Stimulated activated CD4-positive, alpha-beta T cell treated with anti-CD3 and anti-CD28 coated beads, Interleukin-2, amount 100 ng/mL, for 48 hours (primary cell): ENCODE data around the gene NRXN3.
"Not testable (repeated sequence)": the region's sequence is repeated elsewhere in the genome, so short reads cannot be mapped to it uniquely, and the experiment has no call there.

ENCODE experiments used
- DNase-seq, 2 donors: peaks; one replicate each; pipeline ENCODE4 v3.0.0-alpha.2; 2020

The NRXN3 gene

GRCh38 chr14:78970677-78971076 is 800.5 kb downstream of the NRXN3 start:
- DNase-seq, result no peak

- no peak for DNase-seq
Measured at GRCh38 chr14:78972440-78972839, 802.3 kb downstream of the NRXN3 start.

GRCh38 chr14:78974691-78975090 is 804.5 kb downstream of the NRXN3 start:
- no peak for DNase-seq

GRCh38 chr14:78975734-78976133 is 805.6 kb downstream of the NRXN3 start:
- DNase-seq, result no peak

- DNase-seq, result no peak
Measured at GRCh38 chr14:78978896-78979295, 808.7 kb downstream of the NRXN3 start.

GRCh38 chr14:78982551-78982950 is 812.4 kb downstream of the NRXN3 start:
- no peak for DNase-seq

- DNase-seq, result no peak
Measured at GRCh38 chr14:78983126-78983525, 813.0 kb downstream of the NRXN3 start.

GRCh38 chr14:78985668-78986381 is 815.7 kb downstream of the NRXN3 start:
- no peak for DNase-seq

GRCh38 chr14:78986989-78987388 is 816.8 kb downstream of the NRXN3 start:
- no peak for DNase-seq

GRCh38 chr14:78989221-78989620 is 819.0 kb downstream of the NRXN3 start:
- no peak for DNase-seq

GRCh38 chr14:78992867-78993266 is 822.7 kb downstream of the NRXN3 start:
- DNase-seq, result no peak

- no peak for DNase-seq
Measured at GRCh38 chr14:78997811-78998210, 827.6 kb downstream of the NRXN3 start.

GRCh38 chr14:79009286-79009685 is 839.1 kb downstream of the NRXN3 start:
- no peak for DNase-seq

- no peak for DNase-seq
Measured at GRCh38 chr14:79011091-79011919, 841.1 kb downstream of the NRXN3 start.

GRCh38 chr14:79011920-79012204 is 841.7 kb downstream of the NRXN3 start:
- DNase-seq, result no peak

- no peak for DNase-seq
Measured at GRCh38 chr14:79016828-79017505, 846.8 kb downstream of the NRXN3 start.

- no peak for DNase-seq
Measured at GRCh38 chr14:79017561-79017960, 847.4 kb downstream of the NRXN3 start.

GRCh38 chr14:79018836-79019235 is 848.7 kb downstream of the NRXN3 start:
- DNase-seq, result no peak

GRCh38 chr14:79019898-79020297 is 849.7 kb downstream of the NRXN3 start:
- DNase-seq, result not testable (repeated sequence)

GRCh38 chr14:79021766-79022165 is 851.6 kb downstream of the NRXN3 start:
- no peak for DNase-seq

- DNase-seq, result no peak
Measured at GRCh38 chr14:79027138-79027537, 857.0 kb downstream of the NRXN3 start.

GRCh38 chr14:79028281-79028680 is 858.1 kb downstream of the NRXN3 start:
- DNase-seq, result no peak

- DNase-seq, result no peak
Measured at GRCh38 chr14:79036441-79036840, 866.3 kb downstream of the NRXN3 start.

GRCh38 chr14:79037106-79037505 is 866.9 kb downstream of the NRXN3 start:
- DNase-seq, result no peak
